ENCODE measurements around the gene ERBB4. TPM values are rescaled to one million over a fixed set of nuclear protein-coding genes. Genes with fewer than 3 reads are reported as not detected.

Gene ERBB4
- total RNA-seq, 1 donor from 2014 or later: 9.2 TPM

GRCh38 chr2:211981451-211981850 lies 557.2 kb downstream of the ERBB4 start:
- no peak for TF ChIP-seq CTCF (IDR thresholded peaks at IDR 0.05; ENCODE audit: unreplicated experiment)
- no peak for DNase-seq (ENCODE audit: low spot score in 2 of 2, unreplicated experiment in 2 of 2)
- Mint-ChIP-seq H3K9me3 (no peaks in the 10 kb centered on the region), H3K27me3 (ENCODE audit: low read depth) (no peaks in the 10 kb centered on the region), H3K27ac (no peak overlapping the region), H3K36me3 (no peaks in the 10 kb centered on the region), H3K4me3 (no peak overlapping the region), H3K4me1 (no peaks in the 10 kb centered on the region)

- no peak for DNase-seq (ENCODE audit: low spot score in 2 of 2, unreplicated experiment in 2 of 2)
- no peak for TF ChIP-seq CTCF (IDR thresholded peaks at IDR 0.05; ENCODE audit: unreplicated experiment)
- Mint-ChIP-seq H3K4me3 (no peak overlapping the region), H3K9me3 (peaks cover 18% of the 10 kb centered on the region), H3K36me3 (peaks cover 4% of the 10 kb centered on the region), H3K27me3 (ENCODE audit: low read depth) (no peaks in the 10 kb centered on the region), H3K27ac (no peak overlapping the region), H3K4me1 (no peaks in the 10 kb centered on the region)
Measured at GRCh38 chr2:211976076-211976475, 562.5 kb downstream of the ERBB4 start.

GRCh38 chr2:211967234-211967633 lies 571.4 kb downstream of the ERBB4 start:
- Mint-ChIP-seq H3K36me3 (peaks cover 4% of the 10 kb centered on the region), H3K4me1 (peaks cover 9% of the 10 kb centered on the region), H3K9me3 (peaks cover 25% of the 10 kb centered on the region), H3K27ac (no peak overlapping the region), H3K4me3 (no peak overlapping the region), H3K27me3 (ENCODE audit: low read depth) (no peaks in the 10 kb centered on the region)
- no peak for TF ChIP-seq CTCF (IDR thresholded peaks at IDR 0.05; ENCODE audit: unreplicated experiment)
- DNase-seq (ENCODE audit: low spot score in 2 of 2, unreplicated experiment in 2 of 2): no peak

- no peaks in the 10 kb centered on the region for H3K27me3 Mint-ChIP-seq (ENCODE audit: low read depth)
- peaks cover 9% of the 10 kb centered on the region for H3K4me1 Mint-ChIP-seq
- no peak overlapping the region for H3K4me3 Mint-ChIP-seq
- no peak overlapping the region for H3K27ac Mint-ChIP-seq
- DNase-seq (ENCODE audit: low spot score in 2 of 2, unreplicated experiment in 2 of 2): no peak
- TF ChIP-seq CTCF (IDR thresholded peaks at IDR 0.05; ENCODE audit: unreplicated experiment): no peak
- H3K9me3 Mint-ChIP-seq: no peaks in the 10 kb centered on the region
- no peaks in the 10 kb centered on the region for H3K36me3 Mint-ChIP-seq
Measured at GRCh38 chr2:211963969-211964368, 574.6 kb downstream of the ERBB4 start.

GRCh38 chr2:211957799-211958198 lies 580.8 kb downstream of the ERBB4 start:
- H3K4me1 Mint-ChIP-seq: no peaks in the 10 kb centered on the region
- H3K9me3 Mint-ChIP-seq: peaks cover 7% of the 10 kb centered on the region
- no peak overlapping the region for H3K4me3 Mint-ChIP-seq
- no peaks in the 10 kb centered on the region for H3K36me3 Mint-ChIP-seq
- H3K27ac Mint-ChIP-seq: no peak overlapping the region
- no peak for DNase-seq (ENCODE audit: low spot score in 2 of 2, unreplicated experiment in 2 of 2)
- H3K27me3 Mint-ChIP-seq (ENCODE audit: low read depth): no peaks in the 10 kb centered on the region
- TF ChIP-seq CTCF (IDR thresholded peaks at IDR 0.05; ENCODE audit: unreplicated experiment): no peak

GRCh38 chr2:211955648-211956047 lies 583.0 kb downstream of the ERBB4 start:
- H3K36me3 Mint-ChIP-seq: peaks cover 2% of the 10 kb centered on the region
- H3K27ac Mint-ChIP-seq: no peak overlapping the region

More at GRCh38 chr2:211955648-211956047, 583.0 kb downstream of the ERBB4 start:
- no peak for DNase-seq (ENCODE audit: low spot score in 2 of 2, unreplicated experiment in 2 of 2)
- no peak for TF ChIP-seq CTCF (IDR thresholded peaks at IDR 0.05; ENCODE audit: unreplicated experiment)
- Mint-ChIP-seq H3K4me3 (no peak overlapping the region), H3K4me1 (no peaks in the 10 kb centered on the region), H3K27me3 (ENCODE audit: low read depth) (no peaks in the 10 kb centered on the region), H3K9me3 (peaks cover 22% of the 10 kb centered on the region)
